ENCODE measurements around the gene AUTS2. TPM values are rescaled to one million over a fixed set of nuclear protein-coding genes. Genes with fewer than 3 reads are reported as not detected.
"Not testable (repeated sequence)": the region's sequence is repeated elsewhere in the genome, so short reads cannot be mapped to it uniquely, and the experiment has no call there.

The AUTS2 gene
- total RNA-seq, 1 donor from 2014 or later: 2.1 TPM

GRCh38 chr7:70634071-70634470 is 1035.8 kb downstream of the AUTS2 start:
- no peak overlapping the region for H3K4me3 Mint-ChIP-seq
- H3K27me3 Mint-ChIP-seq: peaks cover 2% of the 10 kb centered on the region
- H3K9me3 Mint-ChIP-seq: no peaks in the 10 kb centered on the region
- H3K4me1 Mint-ChIP-seq: no peaks in the 10 kb centered on the region
- no peak overlapping the region for H3K27ac Mint-ChIP-seq
- no peak for DNase-seq
- intact Hi-C loops (cut with micrococcal nuclease): no loop called here
- no peaks in the 10 kb centered on the region for H3K36me3 Mint-ChIP-seq (ENCODE audit: low read depth)

GRCh38 chr7:70634610-70635068 is 1036.4 kb downstream of the AUTS2 start:
- no peaks in the 10 kb centered on the region for H3K4me1 Mint-ChIP-seq
- H3K27me3 Mint-ChIP-seq: peaks cover 2% of the 10 kb centered on the region
- no peaks in the 10 kb centered on the region for H3K36me3 Mint-ChIP-seq (ENCODE audit: low read depth)
- no peak for DNase-seq
- H3K9me3 Mint-ChIP-seq: no peaks in the 10 kb centered on the region
- H3K27ac Mint-ChIP-seq: no peak overlapping the region
- no peak overlapping the region for H3K4me3 Mint-ChIP-seq
- intact Hi-C loops (cut with micrococcal nuclease): no loop called here

GRCh38 chr7:70635633-70636032 is 1037.4 kb downstream of the AUTS2 start:
- Mint-ChIP-seq H3K4me3 (no peak overlapping the region), H3K27ac (no peak overlapping the region), H3K36me3 (ENCODE audit: low read depth) (no peaks in the 10 kb centered on the region), H3K27me3 (peaks cover 2% of the 10 kb centered on the region), H3K4me1 (no peaks in the 10 kb centered on the region), H3K9me3 (no peaks in the 10 kb centered on the region)
- intact Hi-C loops (cut with micrococcal nuclease): no loop called here
- no peak for DNase-seq

- H3K9me3 Mint-ChIP-seq: peaks cover 5% of the 10 kb centered on the region
- no peak overlapping the region for H3K4me3 Mint-ChIP-seq
- no peaks in the 10 kb centered on the region for H3K36me3 Mint-ChIP-seq (ENCODE audit: low read depth)
- no peak overlapping the region for H3K27ac Mint-ChIP-seq
- H3K27me3 Mint-ChIP-seq: peaks cover 2% of the 10 kb centered on the region
- no peaks in the 10 kb centered on the region for H3K4me1 Mint-ChIP-seq
- no peak for DNase-seq
- intact Hi-C loops (cut with micrococcal nuclease): no loop called here
Observed at GRCh38 chr7:70636169-70636568, 1037.9 kb downstream of the AUTS2 start.

GRCh38 chr7:70637726-70638125 is 1039.5 kb downstream of the AUTS2 start:
- Mint-ChIP-seq H3K27ac (no peak overlapping the region), H3K4me1 (no peaks in the 10 kb centered on the region), H3K4me3 (no peak overlapping the region), H3K27me3 (peaks cover 2% of the 10 kb centered on the region), H3K36me3 (ENCODE audit: low read depth) (no peaks in the 10 kb centered on the region), H3K9me3 (peaks cover 8% of the 10 kb centered on the region)
- DNase-seq: no peak
- intact Hi-C loops (cut with micrococcal nuclease): no loop called here

- no peaks in the 10 kb centered on the region for H3K36me3 Mint-ChIP-seq (ENCODE audit: low read depth)
- intact Hi-C loops (cut with micrococcal nuclease): no loop called here
- H3K27me3 Mint-ChIP-seq: peaks cover 2% of the 10 kb centered on the region
- H3K9me3 Mint-ChIP-seq: peaks cover 8% of the 10 kb centered on the region
- no peaks in the 10 kb centered on the region for H3K4me1 Mint-ChIP-seq
- no peak overlapping the region for H3K27ac Mint-ChIP-seq
- H3K4me3 Mint-ChIP-seq: no peak overlapping the region
- DNase-seq: no peak
Observed at GRCh38 chr7:70638158-70639107, 1040.2 kb downstream of the AUTS2 start.

GRCh38 chr7:70640266-70640833 is 1042.1 kb downstream of the AUTS2 start:
- H3K27ac Mint-ChIP-seq: no peak overlapping the region
- DNase-seq: no peak
- peaks cover 2% of the 10 kb centered on the region for H3K27me3 Mint-ChIP-seq
- no peaks in the 10 kb centered on the region for H3K4me1 Mint-ChIP-seq
- H3K36me3 Mint-ChIP-seq (ENCODE audit: low read depth): no peaks in the 10 kb centered on the region
- no peak overlapping the region for H3K4me3 Mint-ChIP-seq
- intact Hi-C loops (cut with micrococcal nuclease): loop anchor here (10.0 kb wide), 1 partner anchor 326 kb away; no protein-coding TSS in a partner anchor
- H3K9me3 Mint-ChIP-seq: peaks cover 8% of the 10 kb centered on the region

- Mint-ChIP-seq H3K4me1 (no peaks in the 10 kb centered on the region), H3K27ac (no peak overlapping the region), H3K9me3 (peaks cover 8% of the 10 kb centered on the region), H3K36me3 (ENCODE audit: low read depth) (no peaks in the 10 kb centered on the region), H3K27me3 (peaks cover 7% of the 10 kb centered on the region), H3K4me3 (no peak overlapping the region)
- intact Hi-C loops (cut with micrococcal nuclease): loop anchor here (10.0 kb wide), 1 partner anchor 327 kb away; no protein-coding TSS in a partner anchor
- DNase-seq: no peak
Observed at GRCh38 chr7:70641882-70642281, 1043.6 kb downstream of the AUTS2 start.

GRCh38 chr7:70645279-70645678 is 1047.0 kb downstream of the AUTS2 start:
- intact Hi-C loops (cut with micrococcal nuclease): loop anchor here (5.0 to 10.0 kb wide), 2 partner anchors 52 to 330 kb away; no protein-coding TSS in a partner anchor
- Mint-ChIP-seq H3K9me3 (peaks cover 8% of the 10 kb centered on the region), H3K27ac (no peak overlapping the region), H3K36me3 (ENCODE audit: low read depth) (peaks cover 2% of the 10 kb centered on the region), H3K27me3 (peaks cover 8% of the 10 kb centered on the region), H3K4me1 (peaks cover 13% of the 10 kb centered on the region), H3K4me3 (no peak overlapping the region)
- DNase-seq: no peak

- H3K27ac Mint-ChIP-seq: no peak overlapping the region
- peaks cover 10% of the 10 kb centered on the region for H3K9me3 Mint-ChIP-seq
- H3K4me1 Mint-ChIP-seq: peaks cover 13% of the 10 kb centered on the region
- no peak overlapping the region for H3K4me3 Mint-ChIP-seq
- peaks cover 2% of the 10 kb centered on the region for H3K36me3 Mint-ChIP-seq (ENCODE audit: low read depth)
- no peak for DNase-seq
- intact Hi-C loops (cut with micrococcal nuclease): loop anchor here (5.0 to 10.0 kb wide), 2 partner anchors 51 to 331 kb away; no protein-coding TSS in a partner anchor
- peaks cover 12% of the 10 kb centered on the region for H3K27me3 Mint-ChIP-seq
Observed at GRCh38 chr7:70645876-70646351, 1047.6 kb downstream of the AUTS2 start.

- peaks cover 2% of the 10 kb centered on the region for H3K36me3 Mint-ChIP-seq (ENCODE audit: low read depth)
- no peak overlapping the region for H3K4me3 Mint-ChIP-seq
- H3K4me1 Mint-ChIP-seq: peaks cover 13% of the 10 kb centered on the region
Observed at GRCh38 chr7:70646536-70647248, 1048.4 kb downstream of the AUTS2 start.

GRCh38 chr7:70647801-70648498 is 1049.7 kb downstream of the AUTS2 start:
- intact Hi-C loops (cut with micrococcal nuclease): loop anchor here (1.0 to 10.0 kb wide), 3 partner anchors 31 to 333 kb away; no protein-coding TSS in a partner anchor
- H3K9me3 Mint-ChIP-seq: peaks cover 20% of the 10 kb centered on the region
- H3K4me1 Mint-ChIP-seq: peaks cover 13% of the 10 kb centered on the region
- H3K27ac Mint-ChIP-seq: peak overlapping the region; percentile 78
- peaks cover 23% of the 10 kb centered on the region for H3K27me3 Mint-ChIP-seq
- H3K4me3 Mint-ChIP-seq: peak overlapping the region; percentile 50
- DNase-seq: peak; percentile 91
- peaks cover 2% of the 10 kb centered on the region for H3K36me3 Mint-ChIP-seq (ENCODE audit: low read depth)

More at GRCh38 chr7:70646536-70647248, 1048.4 kb downstream of the AUTS2 start:
- Mint-ChIP-seq H3K27ac (no peak overlapping the region), H3K27me3 (peaks cover 16% of the 10 kb centered on the region), H3K9me3 (peaks cover 9% of the 10 kb centered on the region)
- intact Hi-C loops (cut with micrococcal nuclease): loop anchor here (5.0 to 10.0 kb wide), 2 partner anchors 51 to 332 kb away; no protein-coding TSS in a partner anchor
- DNase-seq: no peak

- peaks cover 20% of the 10 kb centered on the region for H3K9me3 Mint-ChIP-seq
- peak; percentile 56 for DNase-seq
- H3K36me3 Mint-ChIP-seq (ENCODE audit: low read depth): not testable (repeated sequence)
- intact Hi-C loops (cut with micrococcal nuclease): loop anchor here (1.0 to 10.0 kb wide), 3 partner anchors 31 to 334 kb away; no protein-coding TSS in a partner anchor
- H3K27me3 Mint-ChIP-seq: peaks cover 23% of the 10 kb centered on the region
- H3K27ac Mint-ChIP-seq: peak overlapping the region; percentile 78
- H3K4me1 Mint-ChIP-seq: peaks cover 13% of the 10 kb centered on the region
- peak overlapping the region; percentile 50 for H3K4me3 Mint-ChIP-seq
Observed at GRCh38 chr7:70648499-70648861, 1050.2 kb downstream of the AUTS2 start.

Data from activated CD4-positive, alpha-beta T cell treated with anti-CD3 and anti-CD28 coated beads, Interleukin-2, amount 10 ng/mL, durations not matched to agents 24 days and 14 days (primary cell).